NCI-H2107 treated with DMSO at 0.1 percent for 48 hours (cell line): ENCODE results near the gene NEO1.

ENCODE experiments used
- DNase-seq: peaks from one replicate; lab custom pipeline; 2025; ENCODE audit not compliant: unreplicated experiment; lab: John Stamatoyannopoulos, UW

NEO1 gene

DNA sequence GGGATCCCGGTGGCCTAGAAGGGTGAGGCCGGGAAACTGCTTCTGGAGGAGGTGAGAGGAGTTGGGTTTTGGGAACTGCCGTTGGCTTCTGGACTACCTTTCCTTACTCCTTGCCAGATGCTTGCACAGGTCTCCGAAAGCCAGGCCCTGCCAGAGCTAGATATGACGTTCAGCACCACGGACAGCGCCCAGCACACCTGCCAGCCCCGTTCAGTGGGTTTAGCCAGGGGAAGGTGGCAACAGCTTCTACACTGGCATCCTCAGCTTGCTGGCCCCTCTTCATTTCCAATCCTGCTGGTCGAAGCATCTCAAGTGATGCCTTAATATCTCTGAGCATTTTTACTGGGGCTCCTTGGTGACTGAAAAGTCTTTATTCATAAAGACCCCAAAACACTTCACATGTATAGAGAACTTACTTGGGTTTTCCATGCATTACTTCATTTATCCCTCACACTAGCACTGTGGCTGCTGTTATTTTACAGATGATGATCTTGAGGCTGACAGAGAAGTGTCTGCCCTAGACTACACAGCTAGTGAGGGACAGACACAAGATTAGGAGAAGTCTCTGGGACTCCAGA is 294.6 kb downstream of the NEO1 start:
- no peak for DNase-seq

DNA sequence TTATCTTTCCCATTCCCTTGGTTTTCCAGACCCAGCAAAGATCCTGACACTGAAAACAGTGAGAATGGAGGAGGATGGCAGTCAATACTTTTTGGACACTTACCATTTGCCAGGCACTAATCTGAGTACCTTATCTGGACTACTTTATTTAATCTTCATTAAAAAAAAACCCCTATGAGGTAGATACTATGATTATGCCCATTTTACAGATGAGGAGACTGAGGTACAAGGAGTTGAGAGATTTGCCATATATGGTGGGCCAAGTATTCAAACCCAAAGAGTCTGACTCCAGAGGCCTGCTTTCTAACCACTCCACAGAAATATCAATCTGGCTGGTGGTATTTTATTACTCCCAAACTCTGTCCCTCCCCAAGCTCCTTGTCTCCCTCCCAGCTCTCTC is 296.9 kb downstream of the NEO1 start:
- DNase-seq, result no peak

DNA sequence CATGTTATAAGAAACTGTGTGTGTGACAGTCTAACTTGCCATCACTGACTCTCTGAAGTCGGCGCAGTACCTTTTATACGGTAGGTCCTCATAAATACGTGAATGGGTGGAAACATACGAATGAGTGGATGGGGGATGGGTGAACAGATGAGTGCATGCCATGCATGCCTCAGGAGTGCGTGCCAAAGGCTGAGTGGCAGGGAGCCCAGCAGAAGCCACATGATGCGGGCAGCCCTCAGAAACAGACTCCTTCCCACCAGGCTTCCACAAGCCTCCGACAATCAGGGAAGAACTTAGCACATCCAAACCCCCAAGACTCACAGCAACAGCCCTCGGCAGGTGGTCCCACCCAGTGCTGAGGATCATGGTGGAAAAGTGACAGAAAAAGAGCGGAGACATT is 299.8 kb downstream of the NEO1 start:
- DNase-seq, result no peak

DNA sequence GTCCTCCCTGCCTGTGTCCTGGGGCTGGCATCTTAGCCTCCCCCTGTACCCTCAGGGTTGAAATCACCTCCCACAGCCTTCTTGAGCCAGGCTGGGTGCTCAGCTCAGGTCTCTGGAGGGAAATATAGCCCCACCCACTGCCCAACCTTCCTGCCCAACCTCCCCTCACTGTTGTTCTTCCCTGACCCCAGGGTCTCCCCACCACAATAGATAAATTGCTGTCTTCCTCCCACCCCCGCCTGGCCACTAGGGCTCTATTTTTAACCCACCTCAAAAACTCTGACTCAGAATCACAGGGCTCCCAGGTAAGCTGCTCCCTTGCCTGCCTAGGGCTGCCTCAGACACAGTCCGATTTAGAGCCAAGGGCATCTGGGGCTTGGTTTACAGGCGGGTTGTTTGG is 301.5 kb downstream of the NEO1 start:
- no peak for DNase-seq

DNA sequence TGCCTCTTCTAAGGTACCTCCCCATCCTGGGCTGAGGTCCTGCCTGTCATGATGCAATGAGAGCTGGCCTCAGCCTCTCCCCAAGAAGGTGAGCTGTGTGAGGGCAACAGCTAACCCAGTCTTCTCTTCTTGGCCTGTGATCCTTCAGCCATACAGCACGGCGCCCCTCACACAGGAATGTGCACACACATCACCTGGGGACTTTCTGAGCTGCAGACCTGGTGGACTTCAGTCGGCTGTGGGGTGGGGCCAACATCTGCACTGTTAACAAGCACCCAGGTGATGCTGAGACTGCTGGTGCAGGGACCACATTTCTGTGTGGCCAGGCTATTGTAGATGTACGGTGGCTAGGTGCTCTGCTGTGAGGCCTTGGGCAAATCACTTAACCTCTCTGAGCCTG is 302.0 kb downstream of the NEO1 start:
- no peak for DNase-seq
